ENCODE results near the gene DOCK3. TPM values are rescaled to one million over a fixed set of nuclear protein-coding genes. Genes with fewer than 3 reads are reported as not detected.

Gene DOCK3
- total RNA-seq, 5 donors from 2014 or later (not counting 1 experiment from before 2014, with no cell fraction given) = 2.0 to 3.2 (median 2.6) TPM

- no peak for DNase-seq
- Histone ChIP-seq H3K4me3 (ENCODE audit: control insufficient read depth in 1 of 2, extremely low read depth in 1 of 2, low read length in 1 of 2) (no peak overlapping the region), H3K4me1 (ENCODE audit: control insufficient read depth in 1 of 2, extremely low read depth in 1 of 2, insufficient read depth in 2 of 2, low read length in 2 of 2) (peaks cover 8 to 44% of the 10 kb centered on the region in 2 experiments), H3K27ac (ENCODE audit: low read length) (no peak overlapping the region), H3K36me3 (ENCODE audit: control insufficient read depth in 2 of 2, extremely low read depth in 1 of 2, insufficient read depth in 1 of 2, low read length in 1 of 2) (peaks cover 18 to 84% of the 10 kb centered on the region in 2 donors), H3K9me3 (no peaks in the 10 kb centered on the region), H3K27me3 (replicated peaks in 1 of 2; ENCODE audit: control insufficient read depth in 2 of 2, extremely low read depth in 1 of 2, insufficient read depth in 2 of 2, low read length in 1 of 2) (no peaks in the 10 kb centered on the region)
- Mint-ChIP-seq H3K27ac (peak overlapping the region; percentile 7 to 71), H3K27me3 (no peaks in the 10 kb centered on the region), H3K9me3 (no peaks in the 10 kb centered on the region), H3K36me3 (peaks cover 28% of the 10 kb centered on the region), H3K4me1 (peaks cover 36 to 54% (median 48%) of the 10 kb centered on the region in 3 donors), H3K4me3 (no peak overlapping the region)
- 80% methylated on average over 9 of the region's 12 CpGs for WGBS (ENCODE audit: insufficient coverage)
- ChIA-PET CTCF (no interaction called here), POLR2A (interaction anchor here in 1 of 2 donors (0.6 kb wide), 1 partner anchor 10 kb away, joined by 4 read pairs; the partner anchor contains the start of gene MANF)
- ATAC-seq (replicated peaks in 1 of 4) = no peak
Measured at GRCh38 chr3:51395493-51396213, 720.9 kb downstream of the DOCK3 start.

- ChIA-PET CTCF (no interaction called here), POLR2A (interaction anchor here in 1 of 2 donors (0.6 kb wide), 1 partner anchor 11 kb away, joined by 4 read pairs; the partner anchor contains the start of gene MANF)
- H3K27me3 Mint-ChIP-seq = no peaks in the 10 kb centered on the region
- Histone ChIP-seq H3K9me3 (no peaks in the 10 kb centered on the region), H3K4me1 (ENCODE audit: control insufficient read depth in 1 of 2, extremely low read depth in 1 of 2, insufficient read depth in 2 of 2, low read length in 2 of 2) (peaks cover 6 to 41% of the 10 kb centered on the region in 2 experiments), H3K27ac (ENCODE audit: low read length) (no peak overlapping the region), H3K27me3 (replicated peaks in 1 of 2; ENCODE audit: control insufficient read depth in 2 of 2, extremely low read depth in 1 of 2, insufficient read depth in 2 of 2, low read length in 1 of 2) (no peaks in the 10 kb centered on the region), H3K36me3 (ENCODE audit: control insufficient read depth in 2 of 2, extremely low read depth in 1 of 2, insufficient read depth in 1 of 2, low read length in 1 of 2) (peaks cover 18 to 90% of the 10 kb centered on the region in 2 donors), H3K4me3 (ENCODE audit: control insufficient read depth in 1 of 2, extremely low read depth in 1 of 2, low read length in 1 of 2) (no peak overlapping the region)
- H3K4me3 Mint-ChIP-seq = no peak overlapping the region
- no peak for ATAC-seq (replicated peaks in 1 of 4)
- H3K4me1 Mint-ChIP-seq = peaks cover 34 to 51% (median 45%) of the 10 kb centered on the region in 3 donors
- peak overlapping the region; percentile 7 to 51 for H3K27ac Mint-ChIP-seq
- no peak for DNase-seq
- H3K36me3 Mint-ChIP-seq = peaks cover 33% of the 10 kb centered on the region
- WGBS (ENCODE audit: insufficient coverage) = 83% methylated on average over 1 of the region's 1 CpG
- H3K9me3 Mint-ChIP-seq = no peaks in the 10 kb centered on the region
Measured at GRCh38 chr3:51396401-51396800, 721.7 kb downstream of the DOCK3 start.

- peaks cover 20 to 97% of the 10 kb centered on the region in 2 donors for H3K36me3 ChIP-seq (ENCODE audit: control insufficient read depth in 2 of 2, extremely low read depth in 1 of 2, insufficient read depth in 1 of 2, low read length in 1 of 2)
- Mint-ChIP-seq H3K36me3 (peaks cover 36% of the 10 kb centered on the region), H3K27ac (peak overlapping the region; percentile 28 to 55), H3K4me3 (no peak overlapping the region), H3K9me3 (no peaks in the 10 kb centered on the region), H3K4me1 (peaks cover 34 to 47% (median 43%) of the 10 kb centered on the region in 3 donors), H3K27me3 (no peaks in the 10 kb centered on the region)
- H3K27ac ChIP-seq (ENCODE audit: low read length) = no peak overlapping the region
- 96% methylated on average over 4 of the region's 5 CpGs for WGBS (ENCODE audit: insufficient coverage)
- peaks cover 4 to 34% of the 10 kb centered on the region in 2 experiments for H3K4me1 ChIP-seq (ENCODE audit: control insufficient read depth in 1 of 2, extremely low read depth in 1 of 2, insufficient read depth in 2 of 2, low read length in 2 of 2)
- POLR2A ChIA-PET = no interaction called here
- no peaks in the 10 kb centered on the region for H3K9me3 ChIP-seq
- CTCF ChIA-PET = no interaction called here
- ATAC-seq (replicated peaks in 1 of 4) (no peak), DNase-seq (no peak)
- H3K4me3 ChIP-seq (ENCODE audit: control insufficient read depth in 1 of 2, extremely low read depth in 1 of 2, low read length in 1 of 2) = no peak overlapping the region
- no peaks in the 10 kb centered on the region for H3K27me3 ChIP-seq (replicated peaks in 1 of 2; ENCODE audit: control insufficient read depth in 2 of 2, extremely low read depth in 1 of 2, insufficient read depth in 2 of 2, low read length in 1 of 2)
Measured at GRCh38 chr3:51397392-51397791, 722.7 kb downstream of the DOCK3 start.

DNA sequence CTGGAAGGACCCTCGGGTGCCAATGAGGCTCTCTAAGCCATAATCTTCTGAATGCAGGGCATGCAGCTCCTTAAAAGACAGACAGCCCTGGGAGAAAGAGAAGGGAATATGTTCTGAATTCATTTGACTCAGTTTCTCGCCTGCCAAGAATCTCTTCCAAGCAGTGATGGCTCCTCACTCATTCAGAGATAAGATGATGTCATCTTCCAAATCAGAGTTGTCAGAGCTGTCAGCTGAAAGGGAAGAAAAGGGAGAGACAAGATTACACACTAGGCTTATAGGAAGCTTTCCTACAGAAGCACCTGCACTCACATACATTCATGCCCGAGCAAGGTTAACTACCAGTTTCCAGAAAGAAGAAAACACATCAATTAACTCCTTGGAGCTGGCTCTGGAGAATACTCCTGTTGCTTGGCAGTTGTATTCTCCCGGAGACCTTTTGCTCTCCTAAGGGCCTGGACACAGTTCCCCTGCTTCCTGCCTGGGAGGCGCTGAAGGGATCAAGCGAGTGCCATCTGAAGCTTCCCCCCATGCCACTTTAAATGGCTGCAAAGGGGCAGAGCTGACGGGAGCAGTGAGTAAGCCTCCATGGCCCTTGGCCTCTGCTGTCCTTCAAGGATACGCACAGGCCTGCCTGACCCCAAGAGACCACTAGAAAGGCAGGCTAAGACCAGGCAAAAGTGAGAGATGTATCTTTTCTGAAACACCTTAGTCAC, 724.0 kb downstream of the DOCK3 start:
- Histone ChIP-seq H3K36me3 (ENCODE audit: control insufficient read depth in 2 of 2, extremely low read depth in 1 of 2, insufficient read depth in 1 of 2, low read length in 1 of 2) (peaks cover 26 to 95% of the 10 kb centered on the region in 2 donors), H3K4me3 (ENCODE audit: control insufficient read depth in 1 of 2, extremely low read depth in 1 of 2, low read length in 1 of 2) (no peak overlapping the region), H3K4me1 (ENCODE audit: control insufficient read depth in 1 of 2, extremely low read depth in 1 of 2, insufficient read depth in 2 of 2, low read length in 2 of 2) (peaks cover 3 to 20% of the 10 kb centered on the region in 2 experiments), H3K9me3 (no peaks in the 10 kb centered on the region), H3K27me3 (replicated peaks in 1 of 2; ENCODE audit: control insufficient read depth in 2 of 2, extremely low read depth in 1 of 2, insufficient read depth in 2 of 2, low read length in 1 of 2) (no peaks in the 10 kb centered on the region), H3K27ac (ENCODE audit: low read length) (no peak overlapping the region)
- peaks cover 34 to 42% (median 36%) of the 10 kb centered on the region in 3 donors for H3K4me1 Mint-ChIP-seq
- ChIA-PET POLR2A (no interaction called here), CTCF (interaction anchor here in 1 of 2 donors (0.5 kb wide), 1 partner anchor 766 kb away, joined by 3 read pairs; no protein-coding TSS in a partner anchor)
- WGBS (ENCODE audit: insufficient coverage) = 89% methylated on average over 4 of the region's 8 CpGs
- H3K27ac Mint-ChIP-seq = peak overlapping the region in 1 of 2 donors; percentile 44
- ATAC-seq (replicated peaks in 1 of 4) (no peak), DNase-seq (no peak)
- no peak overlapping the region for H3K4me3 Mint-ChIP-seq
- H3K36me3 Mint-ChIP-seq = peaks cover 38% of the 10 kb centered on the region
- H3K9me3 Mint-ChIP-seq = no peaks in the 10 kb centered on the region
- no peaks in the 10 kb centered on the region for H3K27me3 Mint-ChIP-seq

DNA sequence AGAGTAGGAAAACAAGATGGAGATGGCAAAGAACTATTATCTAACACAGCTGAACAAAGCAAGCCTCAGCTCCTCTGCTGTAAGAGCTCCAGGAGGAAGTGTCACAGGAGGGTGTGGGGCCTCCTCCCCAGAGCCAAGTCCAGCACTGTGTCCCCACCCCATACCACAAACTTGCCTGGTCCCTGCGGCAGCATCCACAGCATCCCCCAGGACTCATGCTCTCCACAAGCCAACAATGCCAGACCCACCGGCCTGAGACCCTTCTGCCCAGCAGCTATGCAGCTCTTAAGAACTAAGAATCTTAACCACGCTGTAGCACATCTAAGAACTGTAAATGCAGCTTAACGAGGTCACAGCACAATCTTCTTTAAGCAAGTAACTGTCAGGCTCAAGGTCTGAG, 725.4 kb downstream of the DOCK3 start:
- DNase-seq (no peak), ATAC-seq (replicated peaks in 1 of 4) (no peak)
- H3K36me3 Mint-ChIP-seq = peaks cover 33% of the 10 kb centered on the region
- Histone ChIP-seq H3K4me1 (ENCODE audit: control insufficient read depth in 1 of 2, extremely low read depth in 1 of 2, insufficient read depth in 2 of 2, low read length in 2 of 2) (peaks cover 4 to 8% of the 10 kb centered on the region in 2 experiments), H3K4me3 (ENCODE audit: control insufficient read depth in 1 of 2, extremely low read depth in 1 of 2, low read length in 1 of 2) (no peak overlapping the region), H3K27ac (ENCODE audit: low read length) (no peak overlapping the region), H3K9me3 (no peaks in the 10 kb centered on the region), H3K36me3 (ENCODE audit: control insufficient read depth in 2 of 2, extremely low read depth in 1 of 2, insufficient read depth in 1 of 2, low read length in 1 of 2) (peaks cover 21 to 92% of the 10 kb centered on the region in 2 donors), H3K27me3 (replicated peaks in 1 of 2; ENCODE audit: control insufficient read depth in 2 of 2, extremely low read depth in 1 of 2, insufficient read depth in 2 of 2, low read length in 1 of 2) (no peaks in the 10 kb centered on the region)
- no peaks in the 10 kb centered on the region for H3K9me3 Mint-ChIP-seq
- no peaks in the 10 kb centered on the region for H3K27me3 Mint-ChIP-seq
- H3K27ac Mint-ChIP-seq = peak overlapping the region; percentile 57 to 73
- peaks cover 32 to 38% (median 33%) of the 10 kb centered on the region in 3 donors for H3K4me1 Mint-ChIP-seq
- H3K4me3 Mint-ChIP-seq = no peak overlapping the region
- 74% methylated on average over 4 of the region's 4 CpGs for whole genome bisulfite sequencing (ENCODE audit: insufficient coverage)
- ChIA-PET CTCF (no interaction called here), POLR2A (interaction anchor here in 1 of 2 donors (0.7 kb wide), 1 partner anchor 783 kb away, joined by 3 read pairs; no protein-coding TSS in a partner anchor)

DNA sequence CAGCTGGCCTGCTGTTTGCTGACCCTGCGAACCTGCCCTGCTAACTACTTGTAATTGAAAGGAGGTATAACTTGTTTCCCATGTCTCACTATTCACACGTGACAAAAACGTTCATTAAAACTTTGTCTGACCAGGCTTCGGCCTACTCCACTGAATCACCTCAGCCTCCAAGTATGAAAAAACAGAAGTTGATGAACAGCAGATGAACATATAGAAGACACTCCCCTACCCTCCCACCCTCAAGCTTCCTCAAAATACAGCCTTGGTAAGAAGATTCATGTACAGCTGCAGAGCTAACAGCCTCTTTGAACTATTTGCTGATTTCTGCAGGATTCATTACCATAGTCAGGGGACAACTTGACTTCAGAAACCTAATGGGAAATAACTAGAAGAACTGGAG, 727.0 kb downstream of the DOCK3 start:
- peaks cover 20 to 31% (median 27%) of the 10 kb centered on the region in 3 donors for H3K4me1 Mint-ChIP-seq
- H3K4me3 Mint-ChIP-seq = no peak overlapping the region
- 80% methylated on average over 2 of the region's 4 CpGs for WGBS (ENCODE audit: insufficient coverage)
- peaks cover 29% of the 10 kb centered on the region for H3K36me3 Mint-ChIP-seq
- Histone ChIP-seq H3K27me3 (replicated peaks in 1 of 2; ENCODE audit: control insufficient read depth in 2 of 2, extremely low read depth in 1 of 2, insufficient read depth in 2 of 2, low read length in 1 of 2) (no peaks in the 10 kb centered on the region), H3K27ac (ENCODE audit: low read length) (no peak overlapping the region), H3K4me3 (ENCODE audit: control insufficient read depth in 1 of 2, extremely low read depth in 1 of 2, low read length in 1 of 2) (no peak overlapping the region), H3K9me3 (no peaks in the 10 kb centered on the region), H3K36me3 (ENCODE audit: control insufficient read depth in 2 of 2, extremely low read depth in 1 of 2, insufficient read depth in 1 of 2, low read length in 1 of 2) (peaks cover 17 to 86% of the 10 kb centered on the region in 2 donors), H3K4me1 (ENCODE audit: control insufficient read depth in 1 of 2, extremely low read depth in 1 of 2, insufficient read depth in 2 of 2, low read length in 2 of 2) (peaks cover 0 to 2% of the 10 kb centered on the region in 2 experiments)
- H3K27ac Mint-ChIP-seq = no peak overlapping the region
- ATAC-seq (replicated peaks in 1 of 4) = no peak
- H3K27me3 Mint-ChIP-seq = no peaks in the 10 kb centered on the region
- DNase-seq = no peak
- no peaks in the 10 kb centered on the region for H3K9me3 Mint-ChIP-seq
- CTCF ChIA-PET = interaction anchor here in 1 of 2 donors (0.6 kb wide), 1 partner anchor 40 kb away, joined by 4 read pairs; no protein-coding TSS in a partner anchor
- POLR2A ChIA-PET = interaction anchor here (0.6 kb wide), 2 partner anchors 14 to 20 kb away, joined by 4 read pairs; no protein-coding TSS in a partner anchor
